Activated CD4-positive, alpha-beta T cell treated with anti-CD3 and anti-CD28 coated beads, Interleukin-2, amount 50 U/mL, for 1 hour (primary cell): ENCODE results near the gene CLCN7.

ENCODE experiments used
- DNase-seq: peaks from one replicate; pipeline ENCODE4 v3.0.0-alpha.2; 2020

Gene CLCN7

GRCh38 chr16:1398351-1398750 is 76.5 kb downstream of the CLCN7 start:
- no peak for DNase-seq

DNA sequence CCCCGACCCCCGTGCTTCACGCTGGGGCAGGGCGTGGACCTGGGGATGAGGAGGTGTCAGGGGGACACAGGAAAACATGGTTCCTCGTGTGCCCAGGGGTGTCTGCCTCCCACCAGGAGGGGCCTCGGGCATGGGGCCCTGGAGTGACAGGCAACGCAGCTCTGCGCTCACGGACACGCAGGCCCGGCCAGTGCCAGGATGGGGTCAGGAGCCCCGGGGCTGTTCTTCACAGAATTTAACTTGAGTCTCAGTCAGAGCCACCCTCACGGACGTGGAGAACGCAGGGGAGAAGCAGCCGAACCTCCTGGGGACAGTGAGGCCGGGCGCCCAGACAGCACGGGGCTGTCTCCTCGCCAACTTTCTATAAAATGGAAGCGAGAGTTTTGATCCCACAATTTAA is 77.0 kb downstream of the CLCN7 start:
- no peak for DNase-seq

- no peak for DNase-seq
These were observed 79.3 kb downstream of the CLCN7 start for GRCh38 chr16:1395444-1396031.
